Measurements from ENCODE around the gene ROPN1B.
A peak's percentile ranks its signal among the peaks of the same experiment; 100 is the strongest.
"Not testable (repeated sequence)": the region's sequence is repeated elsewhere in the genome, so short reads cannot be mapped to it uniquely, and the experiment has no call there.

DNA sequence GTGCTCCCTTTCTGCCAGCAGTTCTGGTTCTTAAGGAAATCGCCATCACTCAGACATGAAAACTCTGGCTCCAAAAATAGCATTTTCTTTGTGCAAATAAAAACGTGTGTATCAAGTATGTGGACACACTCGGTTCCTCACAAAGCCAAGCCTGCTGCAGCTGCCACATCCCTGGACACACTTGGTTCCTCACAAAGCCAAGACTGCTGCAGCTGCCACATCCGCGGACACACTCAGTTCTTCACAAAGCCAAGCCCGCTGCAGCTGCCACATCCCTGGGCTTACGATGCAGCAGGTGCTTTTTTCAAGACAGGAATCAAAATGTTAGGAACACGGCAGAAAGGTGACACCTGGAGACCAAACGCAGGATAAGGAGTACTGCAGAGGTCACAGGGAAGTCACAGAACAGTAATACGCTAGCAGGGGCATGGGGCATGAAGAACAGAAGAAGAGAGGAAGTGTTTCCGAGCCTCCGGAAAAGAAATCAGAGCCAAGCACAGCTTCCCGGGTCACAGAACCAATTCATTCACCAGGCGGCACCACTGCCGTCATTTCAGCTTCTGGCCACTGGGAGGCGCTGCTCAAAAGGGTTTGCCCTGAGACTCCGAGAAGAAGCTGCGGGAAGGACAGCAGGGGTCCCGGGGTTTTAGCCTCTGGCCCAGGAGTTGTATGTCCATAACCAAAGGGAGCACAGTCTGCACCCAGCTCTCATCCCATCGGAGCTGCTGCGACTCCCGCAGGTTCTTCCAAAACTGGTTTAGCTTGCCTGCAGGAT lies 40.0 kb upstream of the ROPN1B start:
- TF ChIP-seq, protein P1, sequence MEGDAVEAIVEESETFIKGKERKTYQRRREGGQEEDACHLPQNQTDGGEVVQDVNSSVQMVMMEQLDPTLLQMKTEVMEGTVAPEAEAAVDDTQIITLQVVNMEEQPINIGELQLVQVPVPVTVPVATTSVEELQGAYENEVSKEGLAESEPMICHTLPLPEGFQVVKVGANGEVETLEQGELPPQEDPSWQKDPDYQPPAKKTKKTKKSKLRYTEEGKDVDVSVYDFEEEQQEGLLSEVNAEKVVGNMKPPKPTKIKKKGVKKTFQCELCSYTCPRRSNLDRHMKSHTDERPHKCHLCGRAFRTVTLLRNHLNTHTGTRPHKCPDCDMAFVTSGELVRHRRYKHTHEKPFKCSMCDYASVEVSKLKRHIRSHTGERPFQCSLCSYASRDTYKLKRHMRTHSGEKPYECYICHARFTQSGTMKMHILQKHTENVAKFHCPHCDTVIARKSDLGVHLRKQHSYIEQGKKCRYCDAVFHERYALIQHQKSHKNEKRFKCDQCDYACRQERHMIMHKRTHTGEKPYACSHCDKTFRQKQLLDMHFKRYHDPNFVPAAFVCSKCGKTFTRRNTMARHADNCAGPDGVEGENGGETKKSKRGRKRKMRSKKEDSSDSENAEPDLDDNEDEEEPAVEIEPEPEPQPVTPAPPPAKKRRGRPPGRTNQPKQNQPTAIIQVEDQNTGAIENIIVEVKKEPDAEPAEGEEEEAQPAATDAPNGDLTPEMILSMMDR (IDR thresholded peaks at IDR 0.05; ENCODE audit: low read length), result peak; percentile 59
- TF ChIP-seq EZH2 (IDR thresholded peaks at IDR 0.05; ENCODE audit: borderline replicate concordance, low read length), result not testable (repeated sequence)

All from OCI-LY1 (cell line).